Mesothelial cell of epicardium (in vitro differentiated cells): Measurements from ENCODE around the gene ZNF311. TPM values are rescaled to one million over a fixed set of nuclear protein-coding genes. Genes with fewer than 3 reads are reported as not detected.

Experiments used
- DNase-seq, 2 experiments: peaks; one replicate each; pipeline ENCODE4 v3.0.0; 2021; ENCODE audit warnings: low spot score in 2 of 2; ENCODE audit not compliant: unreplicated experiment in 2 of 2
- H3K27ac Mint-ChIP-seq: 2 replicates; pipeline ENCODE4 v1.8.0; 2021; ENCODE audit warnings: mixed read lengths
- H3K27me3 Mint-ChIP-seq: 2 replicates; pipeline ENCODE4 v1.8.0; 2021; ENCODE audit warnings: low read depth, mixed read lengths
- H3K36me3 Mint-ChIP-seq: 2 replicates; pipeline ENCODE4 v1.8.0; 2021; ENCODE audit warnings: mixed read lengths
- H3K4me1 Mint-ChIP-seq: 2 replicates; pipeline ENCODE4 v1.8.0; 2021; ENCODE audit warnings: mixed read lengths
- H3K4me3 Mint-ChIP-seq: 2 replicates; pipeline ENCODE4 v1.8.0; 2021; ENCODE audit warnings: mild to moderate bottlenecking, moderate library complexity, mixed read lengths
- H3K9me3 Mint-ChIP-seq: 2 replicates; pipeline ENCODE4 v1.8.0; 2021; ENCODE audit warnings: mixed read lengths
- total RNA-seq: library from RNA; stranded (reverse); gene quantifications from 3 replicates; pipeline ENCODE4 v1.2.1, GENCODE V29; 2021
- TF ChIP-seq, protein P1 (sequence below): fragments of 200-600 bp; sonication (generic); IDR thresholded peaks from one replicate; pipeline ENCODE4 v1.5.0; 2021; ENCODE audit warnings: antibody characterized with exemption; ENCODE audit not compliant: unreplicated experiment

The ZNF311 gene
- total RNA-seq, 1 donor from 2014 or later, result 2.3 TPM

GRCh38 chr6:29025927-29026585 lies 20.9 kb upstream of the ZNF311 start:
- H3K27ac Mint-ChIP-seq, result no peak overlapping the region
- H3K4me1 Mint-ChIP-seq, result no peaks in the 10 kb centered on the region
- H3K9me3 Mint-ChIP-seq, result no peaks in the 10 kb centered on the region
- H3K4me3 Mint-ChIP-seq, result no peak overlapping the region
- TF ChIP-seq, protein P1, sequence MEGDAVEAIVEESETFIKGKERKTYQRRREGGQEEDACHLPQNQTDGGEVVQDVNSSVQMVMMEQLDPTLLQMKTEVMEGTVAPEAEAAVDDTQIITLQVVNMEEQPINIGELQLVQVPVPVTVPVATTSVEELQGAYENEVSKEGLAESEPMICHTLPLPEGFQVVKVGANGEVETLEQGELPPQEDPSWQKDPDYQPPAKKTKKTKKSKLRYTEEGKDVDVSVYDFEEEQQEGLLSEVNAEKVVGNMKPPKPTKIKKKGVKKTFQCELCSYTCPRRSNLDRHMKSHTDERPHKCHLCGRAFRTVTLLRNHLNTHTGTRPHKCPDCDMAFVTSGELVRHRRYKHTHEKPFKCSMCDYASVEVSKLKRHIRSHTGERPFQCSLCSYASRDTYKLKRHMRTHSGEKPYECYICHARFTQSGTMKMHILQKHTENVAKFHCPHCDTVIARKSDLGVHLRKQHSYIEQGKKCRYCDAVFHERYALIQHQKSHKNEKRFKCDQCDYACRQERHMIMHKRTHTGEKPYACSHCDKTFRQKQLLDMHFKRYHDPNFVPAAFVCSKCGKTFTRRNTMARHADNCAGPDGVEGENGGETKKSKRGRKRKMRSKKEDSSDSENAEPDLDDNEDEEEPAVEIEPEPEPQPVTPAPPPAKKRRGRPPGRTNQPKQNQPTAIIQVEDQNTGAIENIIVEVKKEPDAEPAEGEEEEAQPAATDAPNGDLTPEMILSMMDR, result no peak
- peaks cover 81% of the 10 kb centered on the region for H3K27me3 Mint-ChIP-seq
- H3K36me3 Mint-ChIP-seq, result no peaks in the 10 kb centered on the region
- no peak for DNase-seq

GRCh38 chr6:29021434-29021833 lies 16.3 kb upstream of the ZNF311 start:
- Mint-ChIP-seq H3K27ac (no peak overlapping the region), H3K9me3 (no peaks in the 10 kb centered on the region), H3K4me1 (no peaks in the 10 kb centered on the region), H3K27me3 (peaks cover 69% of the 10 kb centered on the region), H3K36me3 (no peaks in the 10 kb centered on the region), H3K4me3 (no peak overlapping the region)
- TF ChIP-seq, protein P1, result no peak
- no peak for DNase-seq

DNA sequence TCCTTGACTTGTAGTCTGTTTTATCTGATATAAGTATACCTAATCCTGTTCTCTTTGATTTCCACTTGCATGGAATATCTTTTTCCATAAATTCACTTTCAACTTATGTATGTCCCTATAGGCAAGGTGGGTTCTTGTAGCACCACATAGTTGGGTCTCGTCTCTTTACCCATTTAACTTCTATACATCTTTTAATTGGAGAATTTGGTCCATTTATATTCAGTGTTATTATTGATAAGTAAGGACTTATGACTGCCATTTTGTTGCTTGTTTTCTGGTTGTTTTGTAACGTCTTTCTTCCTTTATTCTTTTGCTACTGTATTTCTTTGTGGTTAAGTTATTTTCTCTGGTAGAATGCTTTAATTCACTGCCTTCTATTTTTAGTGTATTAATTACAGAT lies 14.5 kb upstream of the ZNF311 start:
- Mint-ChIP-seq H3K9me3 (no peaks in the 10 kb centered on the region), H3K36me3 (no peaks in the 10 kb centered on the region), H3K4me3 (no peak overlapping the region), H3K27ac (no peak overlapping the region), H3K4me1 (peaks cover 2% of the 10 kb centered on the region), H3K27me3 (peaks cover 55% of the 10 kb centered on the region)
- no peak for DNase-seq
- TF ChIP-seq, protein P1, result no peak

GRCh38 chr6:29017428-29017802 lies 12.3 kb upstream of the ZNF311 start:
- no peak for DNase-seq
- H3K36me3 Mint-ChIP-seq, result no peaks in the 10 kb centered on the region
- TF ChIP-seq, protein P1, result peak; percentile 23
- peaks cover 2% of the 10 kb centered on the region for H3K4me1 Mint-ChIP-seq
- H3K4me3 Mint-ChIP-seq, result peak overlapping the region; percentile 87
- no peaks in the 10 kb centered on the region for H3K9me3 Mint-ChIP-seq
- H3K27me3 Mint-ChIP-seq, result peaks cover 59% of the 10 kb centered on the region
- no peak overlapping the region for H3K27ac Mint-ChIP-seq

DNA sequence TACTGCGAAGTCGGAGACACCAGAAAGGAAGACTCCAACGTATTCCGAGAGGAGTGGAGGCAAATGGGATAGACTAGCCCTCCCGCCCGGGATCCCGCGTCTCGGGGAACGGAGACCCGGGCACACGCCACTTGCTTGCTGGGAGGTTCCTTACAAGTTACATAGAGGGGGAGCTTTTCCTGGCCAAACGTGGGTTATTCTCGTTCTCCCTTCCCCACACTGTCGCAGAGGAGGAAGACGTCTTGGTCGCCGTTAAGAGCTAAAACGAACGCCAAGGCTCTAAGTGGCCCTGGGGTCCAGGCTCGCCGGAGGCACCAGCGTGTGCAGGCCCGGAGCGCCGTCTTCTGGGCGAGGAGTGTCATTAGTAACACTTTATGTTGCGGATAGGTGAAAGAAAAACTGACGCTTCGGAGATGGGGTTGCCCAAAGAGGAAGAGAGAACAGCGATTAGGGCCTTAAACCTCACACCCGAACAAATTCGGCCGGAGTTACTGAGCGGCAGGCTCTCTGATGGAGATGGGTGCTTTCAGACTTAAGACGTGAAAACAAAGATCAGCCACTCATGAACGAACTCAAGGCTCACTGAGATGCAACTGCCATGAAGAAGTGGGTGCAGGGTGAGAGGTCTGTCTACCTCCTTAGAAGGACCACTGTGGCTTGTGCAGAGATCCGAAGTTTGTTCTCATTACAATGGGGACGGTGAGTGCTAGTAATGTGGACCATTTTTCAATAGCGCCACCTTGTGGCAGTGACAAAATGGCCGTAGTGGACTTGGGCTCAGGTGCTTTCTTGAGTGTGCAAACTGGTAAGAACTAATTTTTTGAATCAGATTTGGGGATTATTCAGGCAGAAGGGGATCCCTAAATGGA lies 11.7 kb upstream of the ZNF311 start:
- H3K9me3 Mint-ChIP-seq, result no peaks in the 10 kb centered on the region
- peak overlapping the region; percentile 87 for H3K4me3 Mint-ChIP-seq
- TF ChIP-seq, protein P1, result peak; percentile 95
- peaks cover 58% of the 10 kb centered on the region for H3K27me3 Mint-ChIP-seq
- peaks cover 2% of the 10 kb centered on the region for H3K4me1 Mint-ChIP-seq
- no peaks in the 10 kb centered on the region for H3K36me3 Mint-ChIP-seq
- peak; percentile 62 to 89 for DNase-seq
- peak overlapping the region; percentile 69 for H3K27ac Mint-ChIP-seq
